ENCODE measurements around the gene DLX5. TPM values are rescaled to one million over a fixed set of nuclear protein-coding genes. Genes with fewer than 3 reads are reported as not detected.

DLX5 gene
- total and polyA plus RNA-seq, 2 experiments from 2014 or later = 0.34 TPM; not detected in 1

DNA sequence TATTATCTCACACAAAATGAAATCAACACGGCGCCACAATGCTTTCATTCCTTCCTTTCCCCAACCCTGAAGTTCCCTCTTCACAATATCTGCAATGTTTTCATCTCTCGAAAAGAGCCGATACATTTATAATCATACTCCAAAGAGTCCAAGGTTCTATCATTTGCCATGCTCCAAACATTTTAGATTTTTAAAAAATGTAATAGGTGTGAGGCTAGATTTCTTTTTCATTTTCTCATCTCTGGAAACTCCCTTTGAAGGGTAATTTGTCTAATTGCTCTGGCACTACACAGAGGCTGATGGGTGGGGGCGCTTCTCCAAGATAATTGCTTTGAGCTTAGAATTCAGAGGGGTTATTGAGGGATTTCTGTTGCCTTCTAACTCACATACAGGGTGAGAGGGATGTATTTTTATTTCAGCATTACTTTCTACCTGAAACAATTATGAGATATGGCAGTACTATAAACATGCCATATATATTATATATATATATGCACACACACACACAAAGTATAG is 4.9 kb downstream of the DLX5 start:
- H3K36me3 ChIP-seq = no peaks in the 10 kb centered on the region
- TF ChIP-seq, protein P1, sequence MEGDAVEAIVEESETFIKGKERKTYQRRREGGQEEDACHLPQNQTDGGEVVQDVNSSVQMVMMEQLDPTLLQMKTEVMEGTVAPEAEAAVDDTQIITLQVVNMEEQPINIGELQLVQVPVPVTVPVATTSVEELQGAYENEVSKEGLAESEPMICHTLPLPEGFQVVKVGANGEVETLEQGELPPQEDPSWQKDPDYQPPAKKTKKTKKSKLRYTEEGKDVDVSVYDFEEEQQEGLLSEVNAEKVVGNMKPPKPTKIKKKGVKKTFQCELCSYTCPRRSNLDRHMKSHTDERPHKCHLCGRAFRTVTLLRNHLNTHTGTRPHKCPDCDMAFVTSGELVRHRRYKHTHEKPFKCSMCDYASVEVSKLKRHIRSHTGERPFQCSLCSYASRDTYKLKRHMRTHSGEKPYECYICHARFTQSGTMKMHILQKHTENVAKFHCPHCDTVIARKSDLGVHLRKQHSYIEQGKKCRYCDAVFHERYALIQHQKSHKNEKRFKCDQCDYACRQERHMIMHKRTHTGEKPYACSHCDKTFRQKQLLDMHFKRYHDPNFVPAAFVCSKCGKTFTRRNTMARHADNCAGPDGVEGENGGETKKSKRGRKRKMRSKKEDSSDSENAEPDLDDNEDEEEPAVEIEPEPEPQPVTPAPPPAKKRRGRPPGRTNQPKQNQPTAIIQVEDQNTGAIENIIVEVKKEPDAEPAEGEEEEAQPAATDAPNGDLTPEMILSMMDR (IDR thresholded peaks at IDR 0.05; ENCODE audit: low read depth, low read length) = no peak
- H3K4me3 ChIP-seq = no peak overlapping the region
- no peak overlapping the region for H3K27ac ChIP-seq
- DNase-seq (ENCODE audit: low read depth in 1 of 2, low spot score in 1 of 2) = no peak
- peaks cover 10% of the 10 kb centered on the region for H3K4me1 ChIP-seq (ENCODE audit: low read depth)
- H3K9me3 ChIP-seq (ENCODE audit: low read depth) = no peaks in the 10 kb centered on the region
- H3K27me3 ChIP-seq = peaks cover 100% of the 10 kb centered on the region

DNA sequence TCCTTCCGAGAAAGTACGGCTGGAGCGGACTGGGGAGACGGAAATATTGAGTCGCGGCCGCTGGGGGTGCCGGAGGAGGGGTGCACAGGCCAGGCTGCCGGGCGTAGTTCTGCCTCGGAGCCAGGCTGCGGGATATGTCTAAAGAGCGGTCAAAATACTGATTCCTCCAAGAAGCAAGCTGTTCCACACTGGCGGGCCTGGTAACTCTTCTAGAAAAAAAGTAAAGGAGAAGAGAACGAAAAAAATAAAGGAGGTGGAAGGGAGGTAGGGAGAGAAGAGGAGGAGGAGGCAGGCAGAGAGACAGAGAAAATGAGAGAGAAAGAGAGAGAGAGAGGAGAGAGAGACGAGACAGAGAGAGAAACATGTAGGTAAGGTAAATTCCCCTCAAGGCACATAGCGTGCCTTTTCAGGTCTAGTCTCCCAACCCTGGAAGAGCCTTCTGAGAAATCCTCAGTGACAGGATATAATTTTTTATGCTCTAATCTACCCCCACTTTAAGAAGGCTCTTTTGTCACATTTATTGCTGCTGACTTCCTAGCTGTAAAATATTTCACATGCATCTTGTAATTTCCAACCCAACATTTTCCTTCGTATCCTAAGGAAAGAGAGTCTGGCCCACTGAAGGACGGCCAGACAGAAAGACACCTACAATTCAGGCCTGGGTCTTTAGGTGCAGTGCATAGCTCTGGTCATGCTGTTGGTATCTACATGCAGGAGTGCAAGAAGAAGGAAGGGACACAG is 5.7 kb downstream of the DLX5 start:
- H3K4me1 ChIP-seq (ENCODE audit: low read depth) = peaks cover 7% of the 10 kb centered on the region
- no peaks in the 10 kb centered on the region for H3K9me3 ChIP-seq (ENCODE audit: low read depth)
- DNase-seq (ENCODE audit: low read depth in 1 of 2, low spot score in 1 of 2) = no peak
- H3K36me3 ChIP-seq = no peaks in the 10 kb centered on the region
- no peak overlapping the region for H3K4me3 ChIP-seq
- H3K27me3 ChIP-seq = peaks cover 100% of the 10 kb centered on the region
- TF ChIP-seq, protein P1 (IDR thresholded peaks at IDR 0.05; ENCODE audit: low read depth, low read length) = no peak
- no peak overlapping the region for H3K27ac ChIP-seq

DNA sequence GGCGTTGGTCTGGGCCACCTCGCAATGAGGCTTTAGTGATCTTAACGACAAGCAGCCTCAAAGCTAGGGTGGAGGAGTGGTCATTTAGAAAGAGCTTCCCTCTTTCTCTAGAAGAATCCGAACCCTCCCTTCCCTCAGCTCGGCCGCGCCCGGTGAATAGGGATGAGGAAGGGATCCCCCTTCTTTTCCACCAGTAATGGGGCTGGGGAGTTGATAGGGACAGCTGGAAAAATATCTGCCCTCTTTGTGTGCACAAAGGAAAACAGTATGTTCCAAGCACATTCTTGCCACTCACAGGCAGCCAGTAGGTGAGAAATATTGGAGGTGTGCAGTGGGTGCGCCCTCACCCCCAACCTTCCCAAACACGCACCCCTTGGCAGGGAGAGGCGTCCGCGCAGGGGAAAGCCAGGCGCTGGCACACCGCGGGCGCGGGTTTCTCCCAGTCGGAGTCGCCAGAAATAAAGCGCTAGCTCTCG is 6.5 kb downstream of the DLX5 start:
- Histone ChIP-seq H3K9me3 (ENCODE audit: low read depth) (no peaks in the 10 kb centered on the region), H3K27ac (no peak overlapping the region), H3K36me3 (no peaks in the 10 kb centered on the region), H3K4me3 (no peak overlapping the region), H3K27me3 (peaks cover 100% of the 10 kb centered on the region), H3K4me1 (ENCODE audit: low read depth) (peaks cover 5% of the 10 kb centered on the region)
- TF ChIP-seq, protein P1 (IDR thresholded peaks at IDR 0.05; ENCODE audit: low read depth, low read length) = no peak
- DNase-seq (ENCODE audit: low read depth in 1 of 2, low spot score in 1 of 2) = no peak

DNA sequence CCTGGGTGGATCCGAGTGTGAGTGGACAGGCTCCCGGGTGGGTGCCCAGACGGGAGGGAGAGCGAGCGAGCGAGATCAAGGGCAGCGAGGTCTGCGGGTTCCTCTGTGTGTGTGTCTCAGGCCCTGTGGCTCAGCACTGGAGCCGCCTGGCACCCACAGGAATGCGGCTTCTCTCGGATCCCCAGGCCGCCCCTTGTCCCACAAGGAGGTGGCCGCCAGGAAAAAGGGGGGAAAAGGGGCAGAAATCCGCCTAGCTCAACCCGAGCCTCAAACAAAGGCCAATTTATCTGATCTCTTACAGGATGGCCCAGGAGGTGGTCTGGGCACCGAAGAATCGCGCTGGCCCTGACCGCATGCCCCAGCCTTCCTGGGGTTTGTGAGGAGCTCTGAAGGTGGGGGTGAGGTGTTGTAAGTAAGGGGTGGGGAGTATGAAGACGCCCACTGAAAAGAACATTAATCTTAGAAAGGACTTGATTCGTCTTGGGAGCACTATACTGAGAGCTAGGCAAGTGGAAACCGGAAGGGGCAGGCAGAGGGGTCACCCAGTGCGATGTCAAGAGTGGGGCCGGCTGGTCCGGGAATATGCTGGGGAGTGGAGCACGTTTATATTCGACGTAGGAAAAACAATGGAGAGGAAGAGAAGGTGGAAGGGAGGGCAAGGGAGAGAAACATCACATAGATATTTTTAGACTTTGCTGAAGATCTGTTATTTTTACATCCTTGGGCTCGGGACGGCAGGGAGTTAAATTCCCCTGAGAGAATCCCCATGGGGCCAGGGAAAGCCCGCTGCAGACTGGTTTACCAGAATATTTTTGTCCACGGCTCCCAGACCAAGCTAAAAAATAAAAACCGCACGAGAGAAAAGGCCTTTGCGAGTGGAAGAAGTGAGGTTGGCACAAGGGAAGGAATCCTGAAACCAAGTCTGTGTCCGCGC is 7.2 kb downstream of the DLX5 start:
- Histone ChIP-seq H3K4me3 (no peak overlapping the region), H3K36me3 (no peaks in the 10 kb centered on the region), H3K27ac (no peak overlapping the region), H3K9me3 (ENCODE audit: low read depth) (no peaks in the 10 kb centered on the region), H3K27me3 (peaks cover 100% of the 10 kb centered on the region), H3K4me1 (ENCODE audit: low read depth) (peaks cover 5% of the 10 kb centered on the region)
- DNase-seq (ENCODE audit: low read depth in 1 of 2, low spot score in 1 of 2) = no peak
- TF ChIP-seq, protein P1 (IDR thresholded peaks at IDR 0.05; ENCODE audit: low read depth, low read length) = no peak

DNA sequence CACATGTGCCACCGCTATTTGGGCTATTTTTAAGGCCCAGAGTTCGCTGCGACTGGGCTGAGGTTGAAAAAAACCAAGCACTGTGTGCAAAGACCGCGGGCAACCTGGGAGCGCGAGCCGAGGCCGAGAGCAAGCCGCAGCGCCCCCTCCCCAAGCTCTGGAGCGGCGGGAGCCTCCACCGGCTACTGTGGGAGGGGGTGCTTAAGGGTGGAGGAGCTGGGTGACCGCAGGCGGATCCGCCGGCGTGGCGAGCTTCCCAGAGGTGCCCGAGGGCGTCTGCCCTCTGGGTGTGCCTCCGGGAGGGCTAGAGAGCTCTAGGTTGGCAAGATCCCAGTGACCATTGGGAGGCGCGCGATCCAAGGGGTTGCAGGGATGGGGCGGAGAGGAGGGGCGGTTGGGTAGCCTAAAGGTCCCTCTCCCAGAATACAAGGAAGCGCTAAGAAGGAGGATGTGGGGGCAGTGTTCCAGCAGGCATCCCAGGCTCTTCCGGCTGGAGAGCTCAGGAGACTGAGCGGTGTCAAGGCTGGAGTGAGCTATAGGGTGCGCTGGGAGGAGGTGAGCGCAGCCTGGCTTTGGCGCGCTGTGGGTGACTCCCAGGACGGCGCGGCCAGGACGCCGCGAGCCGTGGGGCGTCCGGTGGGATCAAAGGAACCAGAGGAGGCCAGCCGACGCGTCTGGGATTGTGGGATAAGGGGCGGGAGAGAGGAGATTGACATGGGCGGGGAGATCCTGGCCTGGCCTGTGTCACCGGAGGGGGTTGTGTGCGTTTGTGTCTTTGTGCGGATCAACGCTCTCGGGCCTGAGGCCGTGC is 8.0 kb downstream of the DLX5 start:
- TF ChIP-seq, protein P1 (IDR thresholded peaks at IDR 0.05; ENCODE audit: low read depth, low read length) = no peak
- Histone ChIP-seq H3K36me3 (no peaks in the 10 kb centered on the region), H3K4me3 (no peak overlapping the region), H3K27ac (no peak overlapping the region), H3K4me1 (ENCODE audit: low read depth) (peaks cover 5% of the 10 kb centered on the region), H3K9me3 (ENCODE audit: low read depth) (no peaks in the 10 kb centered on the region), H3K27me3 (peaks cover 100% of the 10 kb centered on the region)
- no peak for DNase-seq (ENCODE audit: low read depth in 1 of 2, low spot score in 1 of 2)

Data from cardiac muscle cell (in vitro differentiated cells and primary cell).